Stimulated activated CD8-positive, alpha-beta memory T cell treated with anti-CD3 and anti-CD28 coated beads, Interleukin-2, amount 100 ng/mL, for 1 hour (primary cell): ENCODE measurements around the gene IGSF21.
A peak's percentile ranks its signal among the peaks of the same experiment; 100 is the strongest.

ENCODE experiments used
- DNase-seq, 2 donors: peaks; one replicate each; pipeline ENCODE4 v3.0.0-alpha.2; 2020; ENCODE audit warnings: low read depth in 2 of 2

IGSF21 gene

GRCh38 chr1:18097206-18097605, 10.4 kb upstream of the IGSF21 start:
- no peak for DNase-seq

GRCh38 chr1:18099026-18099425, 8.6 kb upstream of the IGSF21 start:
- no peak for DNase-seq

- DNase-seq: no peak
Observed at GRCh38 chr1:18100060-18100459, 7.5 kb upstream of the IGSF21 start.

- DNase-seq: peak in 1 of 2 donors; percentile 4
Observed at GRCh38 chr1:18100491-18101063, 7.0 kb upstream of the IGSF21 start.

GRCh38 chr1:18101508-18101907, 6.1 kb upstream of the IGSF21 start:
- DNase-seq: no peak

GRCh38 chr1:18103788-18104421, 3.7 kb upstream of the IGSF21 start:
- DNase-seq: no peak

- DNase-seq: no peak
Observed at GRCh38 chr1:18104546-18105100, 3.0 kb upstream of the IGSF21 start.

- no peak for DNase-seq
Observed at GRCh38 chr1:18105196-18105595, 2.4 kb upstream of the IGSF21 start.

- DNase-seq: no peak
Observed at GRCh38 chr1:18108299-18109057, 880 bp downstream of the IGSF21 start.

- no peak for DNase-seq
Observed at GRCh38 chr1:18109058-18109755, 1.6 kb downstream of the IGSF21 start.

- DNase-seq: no peak
Observed at GRCh38 chr1:18109756-18110597, 2.4 kb downstream of the IGSF21 start.

- no peak for DNase-seq
Observed at GRCh38 chr1:18110598-18110939, 3.0 kb downstream of the IGSF21 start.

GRCh38 chr1:18110968-18111367, 3.4 kb downstream of the IGSF21 start:
- DNase-seq: no peak

- no peak for DNase-seq
Observed at GRCh38 chr1:18111605-18112297, 4.2 kb downstream of the IGSF21 start.

- DNase-seq: no peak
Observed at GRCh38 chr1:18112611-18113010, 5.0 kb downstream of the IGSF21 start.

- no peak for DNase-seq
Observed at GRCh38 chr1:18114726-18115410, 7.3 kb downstream of the IGSF21 start.

GRCh38 chr1:18116777-18117176, 9.2 kb downstream of the IGSF21 start:
- no peak for DNase-seq

GRCh38 chr1:18118078-18118477, 10.5 kb downstream of the IGSF21 start:
- DNase-seq: no peak

- no peak for DNase-seq
Observed at GRCh38 chr1:18118491-18118890, 10.9 kb downstream of the IGSF21 start.

GRCh38 chr1:18119289-18119688, 11.7 kb downstream of the IGSF21 start:
- DNase-seq: no peak
